OCI-LY1 (cell line): ENCODE measurements around the gene ZIC4.

Experiments
- H2AFZ ChIP-seq: fragments of 200-600 bp; sonication (generic), shearing (Covaris generic); 2 replicates; pipeline ENCODE4 v1.6.0; 2014; ENCODE audit warnings: antibody characterized with exemption, mild to moderate bottlenecking, low read length
- H3F3A ChIP-seq: fragments of 200-600 bp; sonication (generic), shearing (Covaris generic); 2 replicates; pipeline ENCODE4 v1.6.0; 2014; ENCODE audit warnings: mild to moderate bottlenecking, antibody characterized with exemption, low read length, moderate library complexity; ENCODE audit not compliant: insufficient read depth
- H3K27ac ChIP-seq: fragments of 200-600 bp; sonication (generic); 2 replicates; pipeline ENCODE4 v1.5.1; 2014; ENCODE audit warnings: low read length, mixed run types, mild to moderate bottlenecking, low read depth; ENCODE audit not compliant: poor library complexity, severe bottlenecking
- H3K27me3 ChIP-seq: fragments of 200-600 bp; sonication (generic); 2 replicates; pipeline ENCODE4 v1.6.0; 2014; ENCODE audit warnings: antibody characterized with exemption, mild to moderate bottlenecking, low read length, moderate library complexity; ENCODE audit not compliant: insufficient read depth
- H3K36me3 ChIP-seq: fragments of 200-600 bp; sonication (generic); 2 replicates; pipeline ENCODE4 v1.6.1; 2014; ENCODE audit warnings: mild to moderate bottlenecking, antibody characterized with exemption, low read length, moderate library complexity, mixed read lengths; ENCODE audit not compliant: insufficient read depth
- H3K4me1 ChIP-seq: fragments of 200-600 bp; sonication (generic); 2 replicates; pipeline ENCODE4 v1.5.1; 2014; ENCODE audit warnings: mild to moderate bottlenecking, low read length, moderate library complexity; ENCODE audit not compliant: insufficient read depth, severe bottlenecking
- H3K4me2 ChIP-seq: fragments of 200-600 bp; sonication (generic), shearing (Covaris generic); 2 replicates; pipeline ENCODE4 v1.6.1; 2014; ENCODE audit warnings: low read length
- H3K4me3 ChIP-seq: fragments of 200-600 bp; sonication (generic); 2 replicates; pipeline ENCODE4 v1.5.1; 2014; ENCODE audit warnings: low read length, low read depth, mild to moderate bottlenecking, mixed read lengths; ENCODE audit not compliant: poor library complexity, severe bottlenecking
- H3K79me2 ChIP-seq: fragments of 200-600 bp; shearing (Covaris generic); 2 replicates; pipeline ENCODE4 v1.6.1; 2016; ENCODE audit warnings: mixed run types, low read length, mixed read lengths; ENCODE audit not compliant: insufficient read depth
- H3K9ac ChIP-seq: fragments of 200-600 bp; sonication (generic), shearing (Covaris generic); 2 replicates; pipeline ENCODE4 v1.6.1; 2014; ENCODE audit warnings: mild to moderate bottlenecking, low read length, mixed read lengths
- H3K9me2 ChIP-seq: fragments of 200-600 bp; sonication (generic), shearing (Covaris generic); 2 replicates; pipeline ENCODE4 v1.6.1; 2014; ENCODE audit warnings: low read depth, mild to moderate bottlenecking, low read length, mixed read lengths
- H3K9me3 ChIP-seq: fragments of 200-600 bp; shearing (Covaris generic); 2 replicates; pipeline ENCODE4 v1.6.1; 2014; ENCODE audit warnings: low read length, mixed read lengths
- H4K20me1 ChIP-seq: fragments of 200-600 bp; sonication (generic), shearing (Covaris generic); 2 replicates; pipeline ENCODE4 v1.6.0; 2016; ENCODE audit warnings: mild to moderate bottlenecking, low read length; ENCODE audit not compliant: insufficient read depth
- CTCF ChIP-seq: fragments of 200-600 bp; sonication (generic), shearing (Covaris generic); IDR thresholded peaks from 2 replicates; pipeline ENCODE4 v1.5.1; 2017; ENCODE audit warnings: mild to moderate bottlenecking, antibody characterized with exemption, low read length, moderate library complexity, mixed read lengths
- EZH2 ChIP-seq: fragments of 200-600 bp; sonication (generic), shearing (Covaris generic); IDR thresholded peaks from 2 replicates; pipeline ENCODE4 v1.8.0; 2017; ENCODE audit warnings: borderline replicate concordance, mixed run types, mild to moderate bottlenecking, antibody characterized with exemption, low read length, moderate library complexity, mixed read lengths

ZIC4 gene

GRCh38 chr3:147424581-147425387, 18.4 kb upstream of the ZIC4 start:
- no peak overlapping the region for H3K4me2 ChIP-seq

DNA sequence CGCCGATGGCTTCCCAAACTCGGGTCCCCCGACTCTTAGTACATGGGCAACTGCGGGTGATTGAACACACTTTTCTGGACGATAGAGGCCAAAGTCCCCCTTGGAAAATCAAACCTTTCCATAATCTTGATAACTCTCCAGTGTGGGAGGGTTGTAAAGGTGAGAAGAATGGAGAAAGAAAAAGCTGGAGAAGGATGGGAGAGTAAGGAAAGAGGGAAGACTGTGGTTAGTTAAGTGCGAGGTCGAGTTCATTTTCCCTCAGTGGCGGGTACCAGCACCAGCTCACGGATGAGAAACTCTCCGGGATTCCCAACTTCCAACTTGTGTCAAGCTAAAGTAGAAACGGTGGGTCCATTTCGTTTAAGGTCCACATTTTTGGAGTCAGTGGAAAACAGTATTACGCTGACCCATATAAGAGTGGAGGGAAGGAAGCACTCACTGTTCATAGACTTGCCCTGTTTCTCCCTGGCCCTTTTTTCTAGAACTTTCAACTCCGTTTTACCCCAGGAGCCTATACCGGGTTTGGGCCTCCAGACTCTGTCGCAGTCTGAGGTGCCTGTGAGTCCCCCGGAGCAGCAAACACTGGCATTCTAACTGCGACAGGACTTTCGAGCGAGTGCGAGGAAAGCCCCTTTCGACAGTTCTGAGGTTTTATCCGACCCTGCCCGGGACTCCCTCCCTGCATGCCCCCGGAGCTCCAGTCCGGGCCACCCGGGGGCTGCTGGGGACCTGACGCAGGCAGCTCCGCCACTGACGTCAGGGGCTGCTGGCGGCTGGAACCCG, 17.6 kb upstream of the ZIC4 start:
- no peaks in the 10 kb centered on the region for H4K20me1 ChIP-seq
- TF ChIP-seq EZH2 (no peak), CTCF (no peak)
- no peaks in the 10 kb centered on the region for H3K9me3 ChIP-seq
- no peaks in the 10 kb centered on the region for H3K79me2 ChIP-seq
- H3K4me1 ChIP-seq, result no peaks in the 10 kb centered on the region
- no peaks in the 10 kb centered on the region for H3F3A ChIP-seq
- H3K36me3 ChIP-seq, result no peaks in the 10 kb centered on the region
- H3K27ac ChIP-seq, result no peak overlapping the region
- no peak overlapping the region for H3K4me2 ChIP-seq
- no peak overlapping the region for H2AFZ ChIP-seq
- H3K9ac ChIP-seq, result no peak overlapping the region
- no peaks in the 10 kb centered on the region for H3K9me2 ChIP-seq
- H3K4me3 ChIP-seq, result no peak overlapping the region
- no peaks in the 10 kb centered on the region; the same call in 1 of the 2 replicates for H3K27me3 ChIP-seq

More at GRCh38 chr3:147424581-147425387, 18.4 kb upstream of the ZIC4 start:
- H3K36me3 ChIP-seq, result no peaks in the 10 kb centered on the region
- H4K20me1 ChIP-seq, result no peaks in the 10 kb centered on the region
- H3K27ac ChIP-seq, result no peak overlapping the region
- no peak for TF ChIP-seq CTCF
- no peak for TF ChIP-seq EZH2
- no peak overlapping the region for H3K9ac ChIP-seq
- no peaks in the 10 kb centered on the region for H3K9me3 ChIP-seq
- H3K4me3 ChIP-seq, result no peak overlapping the region
- H2AFZ ChIP-seq, result no peak overlapping the region
- no peaks in the 10 kb centered on the region for H3K79me2 ChIP-seq
- H3K4me1 ChIP-seq, result no peaks in the 10 kb centered on the region
- H3F3A ChIP-seq, result no peaks in the 10 kb centered on the region
- no peaks in the 10 kb centered on the region; the same call in 1 of the 2 replicates for H3K27me3 ChIP-seq
- no peaks in the 10 kb centered on the region for H3K9me2 ChIP-seq

GRCh38 chr3:147423537-147423797, 17.1 kb upstream of the ZIC4 start:
- Histone ChIP-seq H3K27ac (no peak overlapping the region), H3K9me3 (no peaks in the 10 kb centered on the region), H3K9me2 (no peaks in the 10 kb centered on the region), H3K9ac (no peak overlapping the region), H3K79me2 (no peaks in the 10 kb centered on the region), H3K4me2 (no peak overlapping the region), H3K4me1 (no peaks in the 10 kb centered on the region), H3K36me3 (no peaks in the 10 kb centered on the region), H4K20me1 (no peaks in the 10 kb centered on the region), H2AFZ (no peak overlapping the region), H3F3A (no peaks in the 10 kb centered on the region), H3K4me3 (no peak overlapping the region), H3K27me3 (no peaks in the 10 kb centered on the region; the same call in 1 of the 2 replicates)
- TF ChIP-seq CTCF, result no peak
- TF ChIP-seq EZH2, result no peak
